ENCODE measurements around the gene LHFPL6. TPM values are rescaled to one million over a fixed set of nuclear protein-coding genes. Genes with fewer than 3 reads are reported as not detected.

Gene LHFPL6
- total and polyA plus RNA-seq, 2 experiments from 2014 or later: 12.1 to 14.1 TPM

DNA sequence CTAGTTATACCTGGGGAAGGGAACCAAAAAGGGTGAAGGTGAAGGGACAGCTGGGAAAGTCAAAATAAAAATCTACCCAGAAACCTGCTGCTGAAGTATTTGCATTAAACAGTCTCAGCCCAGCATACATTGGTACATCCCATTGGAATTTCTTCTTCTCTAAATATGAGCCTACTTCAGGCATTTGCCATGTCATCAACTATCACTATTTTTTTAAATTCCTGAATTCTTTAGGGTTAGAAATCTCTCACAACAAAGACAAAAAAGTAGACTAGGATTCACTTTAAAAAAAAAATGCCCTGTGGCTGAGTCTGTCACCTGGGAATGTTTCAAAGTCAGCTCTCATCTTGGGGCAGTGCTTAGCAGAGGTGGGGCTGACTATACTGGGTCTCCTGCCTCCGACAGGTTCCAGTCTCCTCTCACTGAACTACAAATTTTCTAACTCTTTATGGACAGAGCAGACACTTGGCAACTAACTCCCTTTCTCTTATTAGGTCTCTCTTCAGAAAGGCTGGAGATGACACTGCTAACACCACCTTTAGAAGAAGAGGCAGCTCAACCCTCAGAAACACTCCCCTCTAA, 141.2 kb downstream of the LHFPL6 start:
- Histone ChIP-seq H3K4me3 (no peak overlapping the region), H2AFZ (no peak overlapping the region), H3K27me3 (no peaks in the 10 kb centered on the region), H3K4me1 (ENCODE audit: insufficient read depth) (no peaks in the 10 kb centered on the region), H3K79me2 (no peaks in the 10 kb centered on the region), H3K36me3 (replicated peaks; ENCODE audit: insufficient read depth, low read depth) (no peaks in the 10 kb centered on the region), H3K9me2 (replicated peaks; ENCODE audit: insufficient read depth) (no peaks in the 10 kb centered on the region), H4K20me1 (ENCODE audit: insufficient read depth, poor library complexity, severe bottlenecking) (no peaks in the 10 kb centered on the region), H3K27ac (no peak overlapping the region), H3K9me3 (ENCODE audit: low read depth) (no peaks in the 10 kb centered on the region), H3K4me2 (no peak overlapping the region)
- no peak for DNase-seq (ENCODE audit: low spot score)
- TF ChIP-seq, protein P1, sequence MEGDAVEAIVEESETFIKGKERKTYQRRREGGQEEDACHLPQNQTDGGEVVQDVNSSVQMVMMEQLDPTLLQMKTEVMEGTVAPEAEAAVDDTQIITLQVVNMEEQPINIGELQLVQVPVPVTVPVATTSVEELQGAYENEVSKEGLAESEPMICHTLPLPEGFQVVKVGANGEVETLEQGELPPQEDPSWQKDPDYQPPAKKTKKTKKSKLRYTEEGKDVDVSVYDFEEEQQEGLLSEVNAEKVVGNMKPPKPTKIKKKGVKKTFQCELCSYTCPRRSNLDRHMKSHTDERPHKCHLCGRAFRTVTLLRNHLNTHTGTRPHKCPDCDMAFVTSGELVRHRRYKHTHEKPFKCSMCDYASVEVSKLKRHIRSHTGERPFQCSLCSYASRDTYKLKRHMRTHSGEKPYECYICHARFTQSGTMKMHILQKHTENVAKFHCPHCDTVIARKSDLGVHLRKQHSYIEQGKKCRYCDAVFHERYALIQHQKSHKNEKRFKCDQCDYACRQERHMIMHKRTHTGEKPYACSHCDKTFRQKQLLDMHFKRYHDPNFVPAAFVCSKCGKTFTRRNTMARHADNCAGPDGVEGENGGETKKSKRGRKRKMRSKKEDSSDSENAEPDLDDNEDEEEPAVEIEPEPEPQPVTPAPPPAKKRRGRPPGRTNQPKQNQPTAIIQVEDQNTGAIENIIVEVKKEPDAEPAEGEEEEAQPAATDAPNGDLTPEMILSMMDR (IDR thresholded peaks at IDR 0.05; ENCODE audit: poor library complexity): no peak
- TF ChIP-seq EZH2 (IDR thresholded peaks at IDR 0.05; ENCODE audit: borderline replicate concordance) (no peak), EZH2phosphoT487 (IDR thresholded peaks at IDR 0.05; ENCODE audit: low read depth, severe bottlenecking, unreplicated experiment) (no peak)
- WGBS (ENCODE audit: low lambda C conversion rate, missing lambda C conversion rate): 31% methylated on average over 1 of the region's 1 CpG

GRCh38 chr13:39457274-39457673, 145.7 kb downstream of the LHFPL6 start:
- Histone ChIP-seq H3K9me2 (replicated peaks; ENCODE audit: insufficient read depth) (no peaks in the 10 kb centered on the region), H3K27me3 (no peaks in the 10 kb centered on the region), H3K9me3 (ENCODE audit: low read depth) (no peaks in the 10 kb centered on the region), H2AFZ (no peak overlapping the region), H3K4me2 (no peak overlapping the region), H3K4me1 (ENCODE audit: insufficient read depth) (peaks cover 5% of the 10 kb centered on the region), H3K27ac (no peak overlapping the region), H3K36me3 (replicated peaks; ENCODE audit: insufficient read depth, low read depth) (no peaks in the 10 kb centered on the region), H3K79me2 (no peaks in the 10 kb centered on the region), H3K4me3 (no peak overlapping the region), H4K20me1 (ENCODE audit: insufficient read depth, poor library complexity, severe bottlenecking) (no peaks in the 10 kb centered on the region)
- DNase-seq (ENCODE audit: low spot score): no peak
- WGBS (ENCODE audit: low lambda C conversion rate, missing lambda C conversion rate): 91% methylated on average over 1 of the region's 1 CpG
- TF ChIP-seq EZH2 (IDR thresholded peaks at IDR 0.05; ENCODE audit: borderline replicate concordance) (no peak), EZH2phosphoT487 (IDR thresholded peaks at IDR 0.05; ENCODE audit: low read depth, severe bottlenecking, unreplicated experiment) (no peak)
- TF ChIP-seq, protein P1 (IDR thresholded peaks at IDR 0.05; ENCODE audit: poor library complexity): no peak

GRCh38 chr13:39455521-39456175, 147.3 kb downstream of the LHFPL6 start:
- no peaks in the 10 kb centered on the region for H3K9me2 ChIP-seq (replicated peaks; ENCODE audit: insufficient read depth)
- H2AFZ ChIP-seq: no peak overlapping the region
- no peaks in the 10 kb centered on the region for H3K9me3 ChIP-seq (ENCODE audit: low read depth)
- H3K36me3 ChIP-seq (replicated peaks; ENCODE audit: insufficient read depth, low read depth): no peaks in the 10 kb centered on the region
- H4K20me1 ChIP-seq (ENCODE audit: insufficient read depth, poor library complexity, severe bottlenecking): no peaks in the 10 kb centered on the region
- no peaks in the 10 kb centered on the region for H3K79me2 ChIP-seq
- DNase-seq (ENCODE audit: low spot score): no peak
- H3K27ac ChIP-seq: no peak overlapping the region
- TF ChIP-seq, protein P1 (IDR thresholded peaks at IDR 0.05; ENCODE audit: poor library complexity): no peak
- no peak for TF ChIP-seq EZH2phosphoT487 (IDR thresholded peaks at IDR 0.05; ENCODE audit: low read depth, severe bottlenecking, unreplicated experiment)
- no peak for TF ChIP-seq EZH2 (IDR thresholded peaks at IDR 0.05; ENCODE audit: borderline replicate concordance)
- peaks cover 5% of the 10 kb centered on the region for H3K4me1 ChIP-seq (ENCODE audit: insufficient read depth)
- no peak overlapping the region for H3K4me3 ChIP-seq
- H3K4me2 ChIP-seq: no peak overlapping the region
- 46% methylated on average over 4 of the region's 4 CpGs for WGBS (ENCODE audit: low lambda C conversion rate, missing lambda C conversion rate)
- no peaks in the 10 kb centered on the region for H3K27me3 ChIP-seq

All from hepatocyte (in vitro differentiated cells).